GM23338 (cell line): ENCODE measurements around the gene ZFYVE26. TPM values are rescaled to one million over a fixed set of nuclear protein-coding genes. Genes with fewer than 3 reads are reported as not detected.

ENCODE experiments used
- ATAC-seq: fragments of 200-7000 bp; cut with Tn5 transposase; 3 replicates; pipeline ENCODE4 v1.9.1; 2020
- DNase-seq: peaks from one replicate; pipeline ENCODE4 v3.0.0-alpha.2; 2015; ENCODE audit warnings: low spot score
- H2AFZ ChIP-seq: fragments of 200-600 bp; sonication (generic); 2 replicates; pipeline ENCODE4 v1.8.0; 2016; ENCODE audit warnings: antibody characterized with exemption, mild to moderate bottlenecking, moderate library complexity
- H3F3A ChIP-seq: fragments of 200-600 bp; sonication (generic); replicated peaks from 2 replicates; pipeline ENCODE4 v1.8.0; 2017; ENCODE audit warnings: antibody characterized with exemption, mixed run types, low read depth
- H3K27ac ChIP-seq: fragments of 200-600 bp; sonication (generic); 2 replicates; pipeline ENCODE4 v1.6.1; 2016; ENCODE audit warnings: low read depth
- H3K27me3 ChIP-seq: fragments of 200-600 bp; sonication (generic); 2 replicates; pipeline ENCODE4 v1.8.0; 2016; ENCODE audit warnings: mild to moderate bottlenecking, mixed run types, moderate library complexity; ENCODE audit not compliant: insufficient read depth
- H3K36me3 ChIP-seq: fragments of 200-600 bp; sonication (generic); 2 replicates; pipeline ENCODE4 v1.8.0; 2016; ENCODE audit warnings: mild to moderate bottlenecking; ENCODE audit not compliant: insufficient read depth
- H3K4me1 ChIP-seq: fragments of 200-600 bp; sonication (generic); 2 replicates; pipeline ENCODE4 v1.8.0; 2016; ENCODE audit warnings: mild to moderate bottlenecking, moderate library complexity; ENCODE audit not compliant: insufficient read depth
- H3K4me2 ChIP-seq: fragments of 200-600 bp; sonication (generic); 2 replicates; pipeline ENCODE4 v1.7.1; 2017; ENCODE audit warnings: mixed run types
- H3K4me3 ChIP-seq: fragments of 200-600 bp; sonication (generic); 2 replicates; pipeline ENCODE4 v1.6.1; 2016; ENCODE audit warnings: mixed run types
- H3K79me2 ChIP-seq: fragments of 200-600 bp; sonication (generic); replicated peaks from 2 replicates; pipeline ENCODE4 v1.8.0; 2017; ENCODE audit warnings: mild to moderate bottlenecking; ENCODE audit not compliant: insufficient read depth
- H3K9me2 ChIP-seq: fragments of 200-600 bp; sonication (generic); 2 replicates; pipeline ENCODE4 v1.8.0; 2017; ENCODE audit not compliant: insufficient read depth
- H4K20me1 ChIP-seq: fragments of 200-600 bp; sonication (generic); replicated peaks from 2 replicates; pipeline ENCODE4 v1.8.0; 2017; ENCODE audit warnings: mild to moderate bottlenecking; ENCODE audit not compliant: insufficient read depth
- H3K27ac Mint-ChIP-seq: 2 replicates; pipeline ENCODE4 v1.8.0; 2020; ENCODE audit warnings: inconsistent platforms, mild to moderate bottlenecking, moderate library complexity, mixed read lengths
- H3K27me3 Mint-ChIP-seq: 3 replicates; pipeline ENCODE4 v1.8.0; 2022; ENCODE audit warnings: low read depth, mild to moderate bottlenecking, moderate library complexity, mixed read lengths, inconsistent platforms; ENCODE audit not compliant: insufficient read depth, poor library complexity
- H3K36me3 Mint-ChIP-seq: 3 replicates; pipeline ENCODE4 v1.8.0; 2021; ENCODE audit warnings: low read depth, mild to moderate bottlenecking, inconsistent platforms, moderate library complexity, mixed read lengths
- H3K4me1 Mint-ChIP-seq: 3 replicates; pipeline ENCODE4 v1.8.0; 2020; ENCODE audit warnings: mild to moderate bottlenecking, inconsistent platforms, mixed read lengths
- H3K4me3 Mint-ChIP-seq: 3 replicates; pipeline ENCODE4 v1.8.0; 2021; ENCODE audit warnings: moderate library complexity, mild to moderate bottlenecking, inconsistent platforms, mixed read lengths
- H3K9me3 Mint-ChIP-seq: 3 replicates; pipeline ENCODE4 v1.8.0; 2020; ENCODE audit warnings: moderate library complexity, mild to moderate bottlenecking, inconsistent platforms, mixed read lengths
- CTCF ChIP-seq, 2 experiments: fragments of 200-600 bp in 1 of 2; sonication (generic) in 1 of 2; conservative IDR thresholded peaks; 2 replicates each; pipeline versions ENCODE4 v1.5.1 to v1.6.1; 2016 to 2017; ENCODE audit warnings: antibody characterized with exemption in 2 of 2, low read depth in 2 of 2, mild to moderate bottlenecking in 2 of 2, moderate library complexity in 1 of 2
- ETS1 ChIP-seq: IDR thresholded peaks from 2 replicates; pipeline ENCODE4 v1.6.1; 2016; ENCODE audit warnings: antibody characterized with exemption
- EZH2 ChIP-seq: fragments of 200-600 bp; sonication (generic); IDR thresholded peaks from one replicate; pipeline ENCODE4 v1.8.0; 2017; ENCODE audit warnings: antibody characterized with exemption, mild to moderate bottlenecking, low read depth; ENCODE audit not compliant: unreplicated experiment
- EZH2phosphoT487 ChIP-seq: fragments of 200-600 bp; sonication (generic); IDR thresholded peaks from one replicate; pipeline ENCODE4 v1.8.1; 2018; ENCODE audit warnings: antibody characterized with exemption; ENCODE audit not compliant: unreplicated experiment
- NANOG ChIP-seq: IDR thresholded peaks from 2 replicates; pipeline ENCODE4 v1.6.1; 2016; ENCODE audit warnings: antibody characterized with exemption, borderline replicate concordance
- POLR2AphosphoS5 ChIP-seq: IDR thresholded peaks from 2 replicates; pipeline ENCODE4 v1.6.1; 2016; ENCODE audit warnings: antibody characterized with exemption, low read depth
- ZNF114 ChIP-seq: fragments of 250-450 bp; sonication (Bioruptor Pico); IDR thresholded peaks from 2 replicates; pipeline ENCODE4 v1.5.0; 2020; ENCODE audit warnings: mild to moderate bottlenecking, moderate library complexity
- polyA plus RNA-seq: library from polyadenylated mRNA; unstranded; fragments of >200 nt; fragmentation: Nextera tagmentation; extraction: Ambion mirVana; gene quantifications from 2 replicates; pipeline ENCODE4 v1.2.1, GENCODE V29; 2016
- total RNA-seq: library from RNA; depleted of rRNA; stranded (reverse); fragments of >200 nt; shearing (Covaris generic); gene quantifications from 2 replicates; pipeline ENCODE4 v1.2.3, GENCODE V29; 2014
- TF ChIP-seq, protein P1 (sequence below): IDR thresholded peaks from one replicate; pipeline ENCODE4 v1.6.1; 2018; ENCODE audit warnings: antibody characterized with exemption; ENCODE audit not compliant: unreplicated experiment

The ZFYVE26 gene
- total and polyA plus RNA-seq, 2 experiments from 2014 or later: 5.6 to 36.0 TPM

DNA sequence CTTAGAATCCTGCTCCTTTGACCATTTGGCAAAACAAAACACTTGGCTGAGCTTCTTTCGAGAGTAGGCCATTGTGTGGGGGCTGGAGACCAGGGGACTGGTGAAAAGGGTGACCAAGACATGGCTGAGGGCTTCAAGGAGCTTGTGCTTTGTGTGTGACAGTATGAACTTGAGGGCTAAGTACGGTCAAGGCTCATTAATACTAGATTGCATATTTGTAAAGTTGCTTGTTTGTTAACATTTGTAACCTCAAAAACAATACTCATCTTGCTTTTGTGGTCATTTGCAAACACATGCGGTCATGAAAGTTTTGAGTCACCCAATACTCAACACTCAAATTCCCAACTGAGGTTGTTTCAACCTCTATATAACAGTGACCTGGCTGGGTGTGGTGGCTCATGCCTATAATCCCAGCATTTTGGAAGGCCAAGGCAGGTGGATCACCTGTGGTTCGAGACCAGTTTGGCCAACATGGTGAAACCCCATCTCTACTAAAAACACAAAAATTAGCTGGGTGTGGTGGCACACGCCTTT, 42.5 kb downstream of the ZFYVE26 start:
- H3F3A ChIP-seq: no peaks in the 10 kb centered on the region
- no peak for ATAC-seq
- TF ChIP-seq NANOG (no peak), CTCF (conservative IDR thresholded peaks at IDR 0.05; ENCODE audit: low read depth in 2 of 2) (no peak)

DNA sequence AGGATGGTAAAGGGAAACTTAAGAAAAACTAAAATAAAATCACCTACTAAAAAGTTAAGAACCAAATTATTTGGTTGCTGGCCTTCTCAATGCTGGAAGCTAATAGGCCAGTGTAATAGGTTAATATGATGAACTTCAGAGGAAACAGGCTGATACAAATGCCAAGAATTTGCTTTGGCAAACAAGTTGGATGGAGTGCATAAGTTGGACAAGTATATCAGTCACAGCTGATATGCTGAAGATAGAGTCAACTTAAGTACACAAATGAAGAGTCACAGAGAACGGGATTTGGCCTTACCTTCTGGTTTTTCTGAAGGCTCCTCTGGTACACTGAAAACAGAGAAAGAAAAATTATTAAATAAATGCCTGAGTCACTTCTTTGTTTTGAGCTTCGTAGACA, 48.2 kb downstream of the ZFYVE26 start:
- Histone ChIP-seq H3K79me2 (no peaks in the 10 kb centered on the region), H2AFZ (no peak overlapping the region), H3K27me3 (no peaks in the 10 kb centered on the region), H3K27ac (no peak overlapping the region), H3K4me1 (no peaks in the 10 kb centered on the region), H3K4me2 (no peak overlapping the region), H3F3A (no peaks in the 10 kb centered on the region), H3K36me3 (peaks cover 31% of the 10 kb centered on the region), H4K20me1 (no peaks in the 10 kb centered on the region), H3K9me2 (no peaks in the 10 kb centered on the region), H3K4me3 (no peak overlapping the region)
- ATAC-seq (no peak), DNase-seq (no peak)
- no peak overlapping the region for H3K4me3 Mint-ChIP-seq
- no peak overlapping the region for H3K27ac Mint-ChIP-seq
- H3K36me3 Mint-ChIP-seq: peaks cover 59% of the 10 kb centered on the region
- H3K4me1 Mint-ChIP-seq: no peaks in the 10 kb centered on the region
- no peaks in the 10 kb centered on the region for H3K27me3 Mint-ChIP-seq
- H3K9me3 Mint-ChIP-seq: no peaks in the 10 kb centered on the region
- TF ChIP-seq POLR2AphosphoS5 (no peak), CTCF (conservative IDR thresholded peaks at IDR 0.05; ENCODE audit: low read depth in 2 of 2) (no peak), EZH2 (no peak), EZH2phosphoT487 (no peak), ETS1 (no peak), NANOG (no peak), ZNF114 (CRISPR knock-in tag) (no peak)
- TF ChIP-seq, protein P1, sequence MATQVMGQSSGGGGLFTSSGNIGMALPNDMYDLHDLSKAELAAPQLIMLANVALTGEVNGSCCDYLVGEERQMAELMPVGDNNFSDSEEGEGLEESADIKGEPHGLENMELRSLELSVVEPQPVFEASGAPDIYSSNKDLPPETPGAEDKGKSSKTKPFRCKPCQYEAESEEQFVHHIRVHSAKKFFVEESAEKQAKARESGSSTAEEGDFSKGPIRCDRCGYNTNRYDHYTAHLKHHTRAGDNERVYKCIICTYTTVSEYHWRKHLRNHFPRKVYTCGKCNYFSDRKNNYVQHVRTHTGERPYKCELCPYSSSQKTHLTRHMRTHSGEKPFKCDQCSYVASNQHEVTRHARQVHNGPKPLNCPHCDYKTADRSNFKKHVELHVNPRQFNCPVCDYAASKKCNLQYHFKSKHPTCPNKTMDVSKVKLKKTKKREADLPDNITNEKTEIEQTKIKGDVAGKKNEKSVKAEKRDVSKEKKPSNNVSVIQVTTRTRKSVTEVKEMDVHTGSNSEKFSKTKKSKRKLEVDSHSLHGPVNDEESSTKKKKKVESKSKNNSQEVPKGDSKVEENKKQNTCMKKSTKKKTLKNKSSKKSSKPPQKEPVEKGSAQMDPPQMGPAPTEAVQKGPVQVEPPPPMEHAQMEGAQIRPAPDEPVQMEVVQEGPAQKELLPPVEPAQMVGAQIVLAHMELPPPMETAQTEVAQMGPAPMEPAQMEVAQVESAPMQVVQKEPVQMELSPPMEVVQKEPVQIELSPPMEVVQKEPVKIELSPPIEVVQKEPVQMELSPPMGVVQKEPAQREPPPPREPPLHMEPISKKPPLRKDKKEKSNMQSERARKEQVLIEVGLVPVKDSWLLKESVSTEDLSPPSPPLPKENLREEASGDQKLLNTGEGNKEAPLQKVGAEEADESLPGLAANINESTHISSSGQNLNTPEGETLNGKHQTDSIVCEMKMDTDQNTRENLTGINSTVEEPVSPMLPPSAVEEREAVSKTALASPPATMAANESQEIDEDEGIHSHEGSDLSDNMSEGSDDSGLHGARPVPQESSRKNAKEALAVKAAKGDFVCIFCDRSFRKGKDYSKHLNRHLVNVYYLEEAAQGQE: no peak

More for the DNA sequence above, 42.5 kb downstream of the ZFYVE26 start:
- H3K79me2 ChIP-seq: no peaks in the 10 kb centered on the region
- H3K27ac ChIP-seq: no peak overlapping the region
- no peaks in the 10 kb centered on the region for H3K27me3 ChIP-seq
- peaks cover 41% of the 10 kb centered on the region for H3K36me3 ChIP-seq
- no peak for DNase-seq
- no peak overlapping the region for H3K4me3 ChIP-seq
- no peak overlapping the region for H3K4me2 ChIP-seq
- peaks cover 72% of the 10 kb centered on the region for H3K36me3 Mint-ChIP-seq
- no peak overlapping the region for H3K27ac Mint-ChIP-seq
- H2AFZ ChIP-seq: no peak overlapping the region
- no peaks in the 10 kb centered on the region for H4K20me1 ChIP-seq
- H3K27me3 Mint-ChIP-seq: no peaks in the 10 kb centered on the region
- no peaks in the 10 kb centered on the region for H3K4me1 ChIP-seq
- no peaks in the 10 kb centered on the region for H3K9me3 Mint-ChIP-seq
- H3K9me2 ChIP-seq: no peaks in the 10 kb centered on the region
- H3K4me3 Mint-ChIP-seq: no peak overlapping the region
- no peaks in the 10 kb centered on the region for H3K4me1 Mint-ChIP-seq
